Endodermal cell (in vitro differentiated cells): ENCODE data around the gene THOC7. TPM values are rescaled to one million over a fixed set of nuclear protein-coding genes. Genes with fewer than 3 reads are reported as not detected.

Experiments
- DNase-seq: peaks from one replicate; pipeline ENCODE4 v3.0.0-alpha.2; 2017
- H3K27ac ChIP-seq: 2 replicates; pipeline ENCODE4 v1.5.1; 2013; ENCODE audit warnings: mild to moderate bottlenecking, low read depth, low read length, moderate library complexity
- H3K27me3 ChIP-seq: 2 replicates; pipeline ENCODE4 v1.6.1; 2013; ENCODE audit warnings: mild to moderate bottlenecking, low read length, moderate library complexity; ENCODE audit not compliant: insufficient read depth, control insufficient read depth, poor library complexity, severe bottlenecking
- H3K36me3 ChIP-seq: 2 replicates; pipeline ENCODE4 v1.7.0; 2013; ENCODE audit warnings: mild to moderate bottlenecking, low read length, moderate library complexity; ENCODE audit not compliant: control insufficient read depth, insufficient read depth
- H3K4me1 ChIP-seq: one replicate; pipeline ENCODE4 v1.7.0; 2013; ENCODE audit warnings: low read length; ENCODE audit not compliant: control insufficient read depth, insufficient read depth
- H3K4me3 ChIP-seq: 2 replicates; pipeline ENCODE4 v1.5.1; 2013; ENCODE audit warnings: mild to moderate bottlenecking, low read length, moderate library complexity
- H3K9ac ChIP-seq: 2 replicates; pipeline ENCODE4 v1.6.1; 2013; ENCODE audit warnings: mild to moderate bottlenecking, low read length, moderate library complexity; ENCODE audit not compliant: poor library complexity, severe bottlenecking; ENCODE audit errors: extremely low read depth
- H3K9me3 ChIP-seq: 2 replicates; pipeline ENCODE4 v1.6.1; 2013; ENCODE audit warnings: mild to moderate bottlenecking, low read length, moderate library complexity; ENCODE audit not compliant: control insufficient read depth
- H3K27ac Mint-ChIP-seq: 2 replicates; pipeline ENCODE4 v1.8.0; 2020; ENCODE audit warnings: mixed read lengths
- H3K27me3 Mint-ChIP-seq: 2 replicates; pipeline ENCODE4 v1.8.0; 2021; ENCODE audit warnings: mild to moderate bottlenecking, mixed read lengths; ENCODE audit not compliant: insufficient read depth
- H3K36me3 Mint-ChIP-seq: 2 replicates; pipeline ENCODE4 v1.8.0; 2020; ENCODE audit warnings: low read depth, mixed read lengths
- H3K4me1 Mint-ChIP-seq: 2 replicates; pipeline ENCODE4 v1.8.0; 2020; ENCODE audit warnings: mixed read lengths
- H3K4me3 Mint-ChIP-seq: 2 replicates; pipeline ENCODE4 v1.8.0; 2020; ENCODE audit warnings: mild to moderate bottlenecking, moderate library complexity, mixed read lengths
- H3K9me3 Mint-ChIP-seq: 2 replicates; pipeline ENCODE4 v1.8.0; 2020; ENCODE audit warnings: mild to moderate bottlenecking, mixed read lengths
- WGBS, 2 experiments: methylation state at CpG; one replicate each; pipeline versions ENCODE4 v1.1.5 to v1.1.7; 2013; ENCODE audit warnings: missing lambda C conversion rate in 2 of 2, mixed read lengths in 1 of 2; ENCODE audit not compliant: insufficient coverage in 1 of 2, insufficient read length in 1 of 2; 5-methylcytosine and 5-hydroxymethylcytosine counted together
- total RNA-seq, 2 donors: library from RNA; stranded (reverse); fragmentation: NEBNext Ultra II Directional in 1 of 2; extraction: Animal tissue kit (Norgen Biotek cat#: 25700) in 1 of 2; gene quantifications; 2 replicates in 1 of 2; 3 replicates in 1 of 2; pipeline ENCODE4 v1.2.1, GENCODE V29; 2021
- TF ChIP-seq, protein P1 (sequence below): fragments of 200-600 bp; sonication (generic); conservative IDR thresholded peaks from 2 replicates; pipeline ENCODE4 v1.5.0; 2021; ENCODE audit warnings: antibody characterized with exemption, mild to moderate bottlenecking

THOC7 gene
- total RNA-seq, 2 donors from 2014 or later, result 91.8 to 103 TPM

DNA sequence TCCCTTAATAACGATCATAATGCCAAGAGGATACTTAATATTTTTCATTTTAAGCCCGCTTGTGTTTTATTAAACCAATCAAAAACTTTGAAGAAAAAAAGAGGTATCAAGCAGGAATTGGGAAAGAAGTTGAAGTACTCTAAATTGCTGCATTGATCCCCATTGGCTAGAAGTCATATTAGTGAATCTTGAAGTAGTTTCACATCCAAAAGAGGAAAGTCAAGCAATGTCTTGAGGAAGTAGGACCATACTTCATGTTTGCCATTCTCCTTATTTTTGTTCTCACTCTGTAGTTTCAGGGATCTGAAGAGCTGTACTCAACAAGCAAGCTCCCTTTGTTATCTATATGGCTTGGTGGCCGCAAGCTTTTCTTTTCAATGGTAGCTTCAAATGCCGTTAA is 46.4 kb upstream of the THOC7 start:
- H3K9ac ChIP-seq, result no peak overlapping the region
- no peak for DNase-seq
- no peak overlapping the region for H3K27ac Mint-ChIP-seq
- peaks cover 8% of the 10 kb centered on the region for H3K4me1 ChIP-seq
- WGBS, 2 experiments, result 88 to 100% methylated on average over 3 to 4 of the region's 4 CpGs
- H3K27ac ChIP-seq, result no peak overlapping the region
- no peaks in the 10 kb centered on the region for H3K9me3 ChIP-seq
- peaks cover 19% of the 10 kb centered on the region for H3K36me3 ChIP-seq
- TF ChIP-seq, protein P1, sequence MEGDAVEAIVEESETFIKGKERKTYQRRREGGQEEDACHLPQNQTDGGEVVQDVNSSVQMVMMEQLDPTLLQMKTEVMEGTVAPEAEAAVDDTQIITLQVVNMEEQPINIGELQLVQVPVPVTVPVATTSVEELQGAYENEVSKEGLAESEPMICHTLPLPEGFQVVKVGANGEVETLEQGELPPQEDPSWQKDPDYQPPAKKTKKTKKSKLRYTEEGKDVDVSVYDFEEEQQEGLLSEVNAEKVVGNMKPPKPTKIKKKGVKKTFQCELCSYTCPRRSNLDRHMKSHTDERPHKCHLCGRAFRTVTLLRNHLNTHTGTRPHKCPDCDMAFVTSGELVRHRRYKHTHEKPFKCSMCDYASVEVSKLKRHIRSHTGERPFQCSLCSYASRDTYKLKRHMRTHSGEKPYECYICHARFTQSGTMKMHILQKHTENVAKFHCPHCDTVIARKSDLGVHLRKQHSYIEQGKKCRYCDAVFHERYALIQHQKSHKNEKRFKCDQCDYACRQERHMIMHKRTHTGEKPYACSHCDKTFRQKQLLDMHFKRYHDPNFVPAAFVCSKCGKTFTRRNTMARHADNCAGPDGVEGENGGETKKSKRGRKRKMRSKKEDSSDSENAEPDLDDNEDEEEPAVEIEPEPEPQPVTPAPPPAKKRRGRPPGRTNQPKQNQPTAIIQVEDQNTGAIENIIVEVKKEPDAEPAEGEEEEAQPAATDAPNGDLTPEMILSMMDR, result no peak
- H3K4me3 ChIP-seq, result no peak overlapping the region
- peaks cover 16% of the 10 kb centered on the region for H3K4me1 Mint-ChIP-seq
- H3K4me3 Mint-ChIP-seq, result no peak overlapping the region
- H3K36me3 Mint-ChIP-seq, result peaks cover 17% of the 10 kb centered on the region
- no peaks in the 10 kb centered on the region for H3K27me3 ChIP-seq
- peaks cover 5% of the 10 kb centered on the region for H3K27me3 Mint-ChIP-seq
- H3K9me3 Mint-ChIP-seq, result no peaks in the 10 kb centered on the region

DNA sequence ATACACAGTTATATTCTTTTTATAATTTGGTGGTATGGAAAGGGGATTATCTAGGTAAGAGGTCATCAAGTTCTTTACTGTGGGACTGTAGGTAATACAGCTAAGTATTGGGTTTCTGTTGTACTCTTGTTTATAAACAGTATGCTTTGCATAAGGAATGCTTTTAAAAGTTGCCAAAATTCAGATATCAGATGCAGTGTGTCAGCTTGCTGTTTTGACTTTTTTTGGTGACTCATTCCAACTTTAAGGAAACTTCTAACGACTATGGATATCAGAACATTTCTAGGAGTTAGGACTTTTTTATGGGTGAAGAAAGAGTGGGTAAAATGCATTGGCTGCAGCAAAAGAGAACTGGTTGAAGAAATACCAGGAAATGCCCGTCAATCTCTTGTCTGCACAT is 45.8 kb upstream of the THOC7 start:
- TF ChIP-seq, protein P1, result no peak
- Mint-ChIP-seq H3K4me1 (peaks cover 20% of the 10 kb centered on the region), H3K27ac (no peak overlapping the region), H3K36me3 (peaks cover 15% of the 10 kb centered on the region), H3K9me3 (no peaks in the 10 kb centered on the region), H3K27me3 (peaks cover 3% of the 10 kb centered on the region), H3K4me3 (no peak overlapping the region)
- Histone ChIP-seq H3K4me1 (peaks cover 8% of the 10 kb centered on the region), H3K27ac (no peak overlapping the region), H3K4me3 (no peak overlapping the region), H3K9me3 (no peaks in the 10 kb centered on the region), H3K27me3 (no peaks in the 10 kb centered on the region), H3K36me3 (peaks cover 17% of the 10 kb centered on the region), H3K9ac (no peak overlapping the region)
- DNase-seq, result no peak
- WGBS, 2 experiments, result 96% methylated on average over 2 of the region's 2 CpGs; no CpG with 5 or more reads in 1 of the 2 experiments

DNA sequence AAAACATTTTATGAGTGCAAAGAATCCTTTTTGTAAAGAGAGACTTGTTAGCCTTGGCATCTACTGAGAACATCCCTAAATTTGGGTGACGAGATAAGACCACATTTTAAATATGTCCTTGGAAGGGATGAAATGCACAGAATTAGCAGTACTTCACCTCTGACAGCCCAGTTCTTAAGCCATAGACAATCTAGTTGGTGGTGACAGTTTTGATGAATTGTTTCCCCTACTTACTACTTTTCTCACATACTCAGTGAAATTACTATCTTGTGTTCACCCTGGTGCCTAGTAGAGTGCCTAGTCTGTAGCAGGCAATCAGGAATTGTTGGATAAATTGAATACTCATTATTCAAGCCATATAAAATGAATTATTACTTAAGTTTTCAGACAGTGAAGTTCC is 45.2 kb upstream of the THOC7 start:
- TF ChIP-seq, protein P1, result no peak
- Mint-ChIP-seq H3K27ac (no peak overlapping the region), H3K4me3 (no peak overlapping the region), H3K9me3 (no peaks in the 10 kb centered on the region), H3K4me1 (peaks cover 20% of the 10 kb centered on the region), H3K27me3 (peaks cover 3% of the 10 kb centered on the region), H3K36me3 (peaks cover 9% of the 10 kb centered on the region)
- H3K4me3 ChIP-seq, result no peak overlapping the region
- H3K36me3 ChIP-seq, result peaks cover 20% of the 10 kb centered on the region
- H3K4me1 ChIP-seq, result peaks cover 8% of the 10 kb centered on the region
- 100% methylated on average over 1 of the region's 1 CpG for WGBS, 2 experiments
- no peaks in the 10 kb centered on the region for H3K9me3 ChIP-seq
- no peak for DNase-seq
- H3K9ac ChIP-seq, result no peak overlapping the region
- no peaks in the 10 kb centered on the region for H3K27me3 ChIP-seq
- H3K27ac ChIP-seq, result no peak overlapping the region
